IMR-90 (cell line): ENCODE data around the gene LILRA1.
"Not testable (repeated sequence)": the region's sequence is repeated elsewhere in the genome, so short reads cannot be mapped to it uniquely, and the experiment has no call there.

ENCODE experiments used
- BHLHE40 ChIP-seq: fragments of 150-350 bp; IDR thresholded peaks from 2 replicates; pipeline ENCODE4 v1.6.1; 2016; ENCODE audit warnings: mild to moderate bottlenecking, low read depth, low read length
- POLR2A ChIP-seq: IDR thresholded peaks from 2 replicates; pipeline ENCODE4 v1.6.1; 2012; ENCODE audit warnings: mild to moderate bottlenecking, low read depth, low read length
- RFX5 ChIP-seq: IDR thresholded peaks from 2 replicates; pipeline ENCODE4 v1.8.0; 2012; ENCODE audit warnings: low read depth, mild to moderate bottlenecking, low read length, moderate library complexity
- TF ChIP-seq, protein P1 (sequence below): conservative IDR thresholded peaks from 2 replicates; pipeline ENCODE4 v1.5.1; 2012; ENCODE audit warnings: mild to moderate bottlenecking, low read depth, low read length, improper control_type of control experiment

DNA sequence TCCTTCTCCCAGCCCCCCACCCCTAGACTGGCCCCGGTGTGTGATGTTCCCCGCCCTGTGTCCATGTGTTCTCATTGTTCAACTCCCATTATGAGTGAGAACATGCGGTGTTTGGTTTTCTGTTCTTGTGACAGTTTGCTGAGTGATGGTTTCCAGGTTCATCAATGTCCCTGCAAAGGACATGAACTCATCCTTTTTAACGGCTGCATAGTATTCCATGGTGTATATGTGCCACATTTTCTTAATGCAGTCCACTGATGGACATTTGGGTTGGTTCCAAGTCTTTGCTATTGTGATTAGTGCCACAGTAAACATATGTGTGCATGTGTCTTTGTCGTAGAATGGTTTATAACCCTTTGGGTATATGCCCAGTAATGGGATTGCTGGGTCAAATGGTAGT lies 15.2 kb upstream of the LILRA1 start:
- TF ChIP-seq BHLHE40, RFX5, POLR2A: not testable (repeated sequence)
- TF ChIP-seq, protein P1, sequence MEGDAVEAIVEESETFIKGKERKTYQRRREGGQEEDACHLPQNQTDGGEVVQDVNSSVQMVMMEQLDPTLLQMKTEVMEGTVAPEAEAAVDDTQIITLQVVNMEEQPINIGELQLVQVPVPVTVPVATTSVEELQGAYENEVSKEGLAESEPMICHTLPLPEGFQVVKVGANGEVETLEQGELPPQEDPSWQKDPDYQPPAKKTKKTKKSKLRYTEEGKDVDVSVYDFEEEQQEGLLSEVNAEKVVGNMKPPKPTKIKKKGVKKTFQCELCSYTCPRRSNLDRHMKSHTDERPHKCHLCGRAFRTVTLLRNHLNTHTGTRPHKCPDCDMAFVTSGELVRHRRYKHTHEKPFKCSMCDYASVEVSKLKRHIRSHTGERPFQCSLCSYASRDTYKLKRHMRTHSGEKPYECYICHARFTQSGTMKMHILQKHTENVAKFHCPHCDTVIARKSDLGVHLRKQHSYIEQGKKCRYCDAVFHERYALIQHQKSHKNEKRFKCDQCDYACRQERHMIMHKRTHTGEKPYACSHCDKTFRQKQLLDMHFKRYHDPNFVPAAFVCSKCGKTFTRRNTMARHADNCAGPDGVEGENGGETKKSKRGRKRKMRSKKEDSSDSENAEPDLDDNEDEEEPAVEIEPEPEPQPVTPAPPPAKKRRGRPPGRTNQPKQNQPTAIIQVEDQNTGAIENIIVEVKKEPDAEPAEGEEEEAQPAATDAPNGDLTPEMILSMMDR, result not testable (repeated sequence)
